Measurements from ENCODE around the gene TPPP3.

GRCh38 chr16:67417333-67418061 lies 24.2 kb upstream of the TPPP3 start:
- TF ChIP-seq, protein P1, sequence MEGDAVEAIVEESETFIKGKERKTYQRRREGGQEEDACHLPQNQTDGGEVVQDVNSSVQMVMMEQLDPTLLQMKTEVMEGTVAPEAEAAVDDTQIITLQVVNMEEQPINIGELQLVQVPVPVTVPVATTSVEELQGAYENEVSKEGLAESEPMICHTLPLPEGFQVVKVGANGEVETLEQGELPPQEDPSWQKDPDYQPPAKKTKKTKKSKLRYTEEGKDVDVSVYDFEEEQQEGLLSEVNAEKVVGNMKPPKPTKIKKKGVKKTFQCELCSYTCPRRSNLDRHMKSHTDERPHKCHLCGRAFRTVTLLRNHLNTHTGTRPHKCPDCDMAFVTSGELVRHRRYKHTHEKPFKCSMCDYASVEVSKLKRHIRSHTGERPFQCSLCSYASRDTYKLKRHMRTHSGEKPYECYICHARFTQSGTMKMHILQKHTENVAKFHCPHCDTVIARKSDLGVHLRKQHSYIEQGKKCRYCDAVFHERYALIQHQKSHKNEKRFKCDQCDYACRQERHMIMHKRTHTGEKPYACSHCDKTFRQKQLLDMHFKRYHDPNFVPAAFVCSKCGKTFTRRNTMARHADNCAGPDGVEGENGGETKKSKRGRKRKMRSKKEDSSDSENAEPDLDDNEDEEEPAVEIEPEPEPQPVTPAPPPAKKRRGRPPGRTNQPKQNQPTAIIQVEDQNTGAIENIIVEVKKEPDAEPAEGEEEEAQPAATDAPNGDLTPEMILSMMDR (conservative IDR thresholded peaks at IDR 0.05), result no peak
- TF ChIP-seq EZH2 (IDR thresholded peaks at IDR 0.05; ENCODE audit: low read depth), result no peak

Measured in PC-9 (cell line).